ENCODE results near the gene IER3.

DNA sequence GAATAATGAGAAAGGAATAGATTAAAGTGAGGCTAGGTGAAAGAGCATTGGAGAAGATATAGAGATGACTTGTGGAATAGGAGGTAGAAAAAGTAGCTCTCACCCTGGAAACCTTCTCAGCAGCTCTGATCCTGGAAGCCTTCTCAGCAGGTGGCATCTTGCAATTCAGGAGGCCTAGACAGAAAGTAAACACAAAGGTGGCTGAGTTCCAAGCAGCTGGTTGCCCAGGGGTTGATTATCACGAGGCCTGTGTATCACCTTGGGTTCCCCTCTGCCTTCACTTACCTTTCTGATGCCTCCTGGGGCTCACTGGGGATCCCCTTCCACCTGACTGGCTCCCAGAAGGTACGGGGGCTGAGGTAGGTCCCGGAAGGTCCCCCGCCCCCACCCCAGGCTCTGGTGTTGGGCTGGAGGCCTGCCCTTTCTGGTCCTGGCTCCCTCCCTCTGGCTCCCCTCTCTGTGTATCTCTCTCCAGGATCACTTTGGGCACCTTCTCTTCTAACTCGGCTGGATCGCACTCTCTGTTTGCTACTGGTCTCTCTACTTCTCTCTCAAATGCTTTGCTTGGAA is 37.0 kb downstream of the IER3 start:
- no peak for TF ChIP-seq ETV6 (CRISPR knock-in tag; IDR thresholded peaks at IDR 0.05)
- TF ChIP-seq FOXP4 (CRISPR knock-in tag; IDR thresholded peaks at IDR 0.05) = no peak

Measured in WTC11 (cell line).